ENCODE data around the gene C10orf90.
"Not testable (repeated sequence)": the region's sequence is repeated elsewhere in the genome, so short reads cannot be mapped to it uniquely, and the experiment has no call there.

C10orf90 gene

DNA sequence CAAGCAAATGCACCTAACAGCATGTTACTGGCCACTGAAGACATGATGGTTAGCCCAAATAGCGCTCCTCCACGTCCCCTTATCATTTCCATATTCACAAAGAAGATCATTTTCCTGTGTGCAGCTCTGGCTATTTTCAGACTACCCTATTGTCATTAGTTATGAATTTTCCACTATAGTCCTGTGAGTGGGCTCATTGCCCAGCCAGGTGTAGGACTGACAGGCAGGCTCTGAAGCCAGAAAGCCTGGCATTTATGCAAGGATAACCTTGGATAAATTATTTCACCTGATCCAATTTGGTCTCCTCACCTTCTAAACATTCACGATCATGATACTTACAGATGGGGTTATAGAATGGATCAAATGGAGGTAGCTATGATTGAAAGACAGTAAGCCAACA is 104.6 kb downstream of the C10orf90 start:
- H3K9me3 ChIP-seq (ENCODE audit: low read depth, low read length), result no peaks in the 10 kb centered on the region
- no peak for DNase-seq (ENCODE audit: low read depth, low spot score)
- no peak for TF ChIP-seq EZH2 (IDR thresholded peaks at IDR 0.05)
- no peak for TF ChIP-seq POLR2AphosphoS5 (IDR thresholded peaks at IDR 0.05; ENCODE audit: borderline replicate concordance, low read depth, low read length)
- no peak overlapping the region for H3K27ac ChIP-seq
- no peaks in the 10 kb centered on the region for H3K36me3 ChIP-seq (ENCODE audit: insufficient read depth, low read length)
- no peak overlapping the region for H3K9ac ChIP-seq (ENCODE audit: insufficient read length)
- H3K4me3 ChIP-seq, result no peak overlapping the region

DNA sequence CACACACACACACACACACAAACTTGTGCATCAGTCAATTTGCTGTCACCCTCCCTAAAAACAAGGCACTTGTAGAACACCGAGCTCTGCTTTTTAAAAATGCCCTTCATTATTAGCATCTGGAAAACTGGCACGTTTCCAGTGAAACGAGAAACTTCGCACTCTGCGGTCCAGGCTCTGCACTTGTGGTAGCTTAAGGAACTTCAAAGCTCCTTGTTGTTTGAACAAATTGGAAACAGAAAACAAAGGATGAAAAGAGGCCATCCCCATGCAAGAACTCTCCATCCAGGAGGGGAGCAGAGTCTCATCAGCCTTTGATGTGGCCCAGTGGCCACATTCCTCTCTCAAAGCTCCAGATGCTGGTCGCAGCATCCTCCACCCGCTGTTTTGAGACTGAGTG is 105.1 kb downstream of the C10orf90 start:
- no peaks in the 10 kb centered on the region for H3K36me3 ChIP-seq (ENCODE audit: insufficient read depth, low read length)
- TF ChIP-seq POLR2AphosphoS5 (IDR thresholded peaks at IDR 0.05; ENCODE audit: borderline replicate concordance, low read depth, low read length) (no peak), FOXP2 (optimal IDR thresholded peaks at IDR 0.05; ENCODE audit: control extremely low read depth, extremely low read length, insufficient read depth) (no peak), EZH2 (IDR thresholded peaks at IDR 0.05) (no peak)
- no peak overlapping the region for H3K4me3 ChIP-seq
- no peaks in the 10 kb centered on the region for H3K9me3 ChIP-seq (ENCODE audit: low read depth, low read length)
- DNase-seq (ENCODE audit: low read depth, low spot score), result no peak
- no peak overlapping the region for H3K27ac ChIP-seq
- H3K9ac ChIP-seq (ENCODE audit: insufficient read length), result no peak overlapping the region

DNA sequence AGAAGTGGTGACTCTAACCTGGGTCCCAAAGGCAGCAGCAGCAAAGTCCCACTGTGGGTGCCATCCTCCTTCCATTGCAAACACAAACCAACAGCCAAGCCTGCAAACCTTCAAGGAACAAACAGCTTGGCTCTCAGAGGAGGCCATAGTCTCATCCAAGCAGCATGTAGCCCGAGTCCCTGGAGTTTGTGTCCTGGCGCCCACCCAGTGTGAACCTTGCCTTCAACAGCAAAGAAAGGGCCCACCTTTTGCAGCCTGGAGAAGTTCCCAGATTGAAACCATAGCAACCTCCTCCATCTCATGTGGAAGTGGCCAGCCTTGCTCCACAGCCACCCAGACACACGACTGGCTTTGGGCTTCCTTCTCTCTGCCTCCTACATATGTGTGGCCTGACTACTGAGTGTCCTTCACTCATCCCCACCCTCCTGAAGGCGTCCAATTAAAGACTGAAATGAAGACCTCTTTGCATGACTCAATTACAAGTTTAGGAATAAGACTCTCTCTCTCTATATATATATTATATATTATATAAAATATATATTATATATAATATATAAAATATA is 106.1 kb downstream of the C10orf90 start:
- no peaks in the 10 kb centered on the region for H3K9me3 ChIP-seq (ENCODE audit: low read depth, low read length)
- no peaks in the 10 kb centered on the region for H3K36me3 ChIP-seq (ENCODE audit: insufficient read depth, low read length)
- H3K9ac ChIP-seq (ENCODE audit: insufficient read length), result no peak overlapping the region
- H3K27ac ChIP-seq, result no peak overlapping the region
- H3K4me3 ChIP-seq, result no peak overlapping the region
- TF ChIP-seq FOXP2 (optimal IDR thresholded peaks at IDR 0.05; ENCODE audit: control extremely low read depth, extremely low read length, insufficient read depth), result no peak
- no peak for TF ChIP-seq EZH2 (IDR thresholded peaks at IDR 0.05)
- no peak for TF ChIP-seq POLR2AphosphoS5 (IDR thresholded peaks at IDR 0.05; ENCODE audit: borderline replicate concordance, low read depth, low read length)
- no peak for DNase-seq (ENCODE audit: low read depth, low spot score)

DNA sequence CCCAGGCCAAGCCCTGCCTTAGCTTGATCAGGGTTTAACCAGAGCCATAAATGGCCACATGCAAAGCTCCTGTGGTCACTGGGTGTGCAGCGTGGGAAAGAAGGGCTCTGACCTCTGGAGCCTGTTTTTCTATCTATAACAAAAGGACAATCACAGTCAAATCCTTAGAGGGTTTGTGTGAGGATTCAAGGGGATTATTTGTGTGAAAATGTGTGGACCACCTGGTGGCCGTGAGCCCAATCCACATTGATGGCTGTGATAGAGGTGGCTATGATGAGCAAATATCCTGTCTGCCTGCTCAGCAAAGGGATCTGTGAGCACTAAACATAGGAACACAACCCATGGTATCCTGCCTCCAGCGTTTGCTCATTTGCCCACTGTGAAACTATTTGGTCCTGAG is 107.1 kb downstream of the C10orf90 start:
- Histone ChIP-seq H3K27ac (no peak overlapping the region), H3K9ac (ENCODE audit: insufficient read length) (no peak overlapping the region), H3K36me3 (ENCODE audit: insufficient read depth, low read length) (no peaks in the 10 kb centered on the region), H3K9me3 (ENCODE audit: low read depth, low read length) (no peaks in the 10 kb centered on the region), H3K4me3 (no peak overlapping the region)
- no peak for DNase-seq (ENCODE audit: low read depth, low spot score)
- TF ChIP-seq POLR2AphosphoS5 (IDR thresholded peaks at IDR 0.05; ENCODE audit: borderline replicate concordance, low read depth, low read length), result no peak
- TF ChIP-seq FOXP2 (optimal IDR thresholded peaks at IDR 0.05; ENCODE audit: control extremely low read depth, extremely low read length, insufficient read depth), result no peak
- TF ChIP-seq EZH2 (IDR thresholded peaks at IDR 0.05), result no peak

DNA sequence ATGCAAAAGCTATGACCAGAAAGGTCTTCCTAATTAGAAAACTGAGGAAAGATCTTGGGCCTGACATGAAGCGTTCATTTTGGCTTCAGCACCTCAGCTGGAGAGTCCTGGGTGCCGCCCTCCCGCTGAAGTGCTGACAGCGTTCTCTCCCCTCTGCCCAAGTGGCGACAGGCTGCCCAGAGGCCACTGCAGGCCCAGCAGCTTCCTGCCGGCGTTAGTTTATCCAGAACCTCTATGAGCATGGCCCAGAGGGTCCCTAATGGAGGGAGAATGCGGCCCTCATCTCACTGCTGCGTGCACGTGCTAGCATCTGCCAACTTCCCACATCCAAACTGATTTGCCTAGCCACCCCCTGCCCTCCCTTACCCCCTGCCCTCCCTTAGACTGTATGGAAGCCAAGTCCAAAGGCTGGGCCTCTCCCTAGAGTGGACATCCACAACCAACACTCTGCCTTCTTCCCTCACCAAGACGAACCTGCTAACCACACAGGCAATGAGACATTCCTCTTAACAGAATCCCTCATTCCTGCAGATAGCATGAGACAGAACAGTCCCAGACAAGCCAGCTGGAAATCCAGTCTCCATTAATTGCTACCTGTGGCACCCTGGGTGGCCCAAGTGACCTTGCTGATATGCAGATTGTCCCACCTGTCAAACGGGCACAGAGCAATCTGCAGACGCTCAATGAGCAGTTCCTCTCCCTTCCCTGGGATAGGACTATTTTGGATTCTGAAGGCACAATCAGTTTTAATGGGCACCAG is 108.4 kb downstream of the C10orf90 start:
- Histone ChIP-seq H3K27ac (no peak overlapping the region), H3K4me3 (no peak overlapping the region), H3K36me3 (ENCODE audit: insufficient read depth, low read length) (no peaks in the 10 kb centered on the region), H3K9me3 (ENCODE audit: low read depth, low read length) (no peaks in the 10 kb centered on the region), H3K9ac (ENCODE audit: insufficient read length) (no peak overlapping the region)
- no peak for TF ChIP-seq POLR2AphosphoS5 (IDR thresholded peaks at IDR 0.05; ENCODE audit: borderline replicate concordance, low read depth, low read length)
- DNase-seq (ENCODE audit: low read depth, low spot score), result no peak

DNA sequence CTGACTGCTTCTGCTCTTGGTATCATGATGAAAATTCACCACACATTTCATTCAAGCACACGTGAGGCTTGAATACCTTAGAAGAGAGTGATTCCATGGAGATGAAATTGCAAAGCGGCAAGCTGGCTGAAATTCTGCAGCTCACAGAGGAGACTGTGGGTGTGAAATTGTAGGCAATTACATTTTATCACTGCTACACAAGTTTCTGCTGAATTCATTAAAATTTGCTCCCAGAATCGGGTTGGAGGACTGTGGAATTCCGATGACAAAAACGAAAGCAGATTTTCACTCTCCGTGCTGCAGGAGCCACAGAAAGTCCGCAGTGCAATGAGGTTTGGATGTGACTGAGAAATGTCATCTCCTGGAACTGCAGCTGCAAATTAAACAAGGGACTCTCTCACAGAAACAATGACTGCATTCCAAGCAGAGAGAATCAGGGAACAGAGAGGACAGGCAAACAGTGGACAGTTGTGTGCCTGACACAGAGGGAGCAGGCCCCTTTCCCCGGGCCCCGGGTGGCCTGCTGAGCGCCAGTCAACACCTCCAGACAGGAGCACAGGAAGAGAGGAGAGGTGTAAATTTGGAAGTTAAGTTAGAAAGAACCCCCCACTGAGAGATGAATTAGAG is 109.1 kb downstream of the C10orf90 start:
- no peak for TF ChIP-seq FOXP2 (optimal IDR thresholded peaks at IDR 0.05; ENCODE audit: control extremely low read depth, extremely low read length, insufficient read depth)
- TF ChIP-seq EZH2 (IDR thresholded peaks at IDR 0.05), result no peak
- no peak for TF ChIP-seq POLR2AphosphoS5 (IDR thresholded peaks at IDR 0.05; ENCODE audit: borderline replicate concordance, low read depth, low read length)
- Histone ChIP-seq H3K27ac (no peak overlapping the region), H3K9ac (ENCODE audit: insufficient read length) (no peak overlapping the region), H3K4me3 (no peak overlapping the region), H3K9me3 (ENCODE audit: low read depth, low read length) (no peaks in the 10 kb centered on the region), H3K36me3 (ENCODE audit: insufficient read depth, low read length) (no peaks in the 10 kb centered on the region)
- DNase-seq (ENCODE audit: low read depth, low spot score), result no peak

DNA sequence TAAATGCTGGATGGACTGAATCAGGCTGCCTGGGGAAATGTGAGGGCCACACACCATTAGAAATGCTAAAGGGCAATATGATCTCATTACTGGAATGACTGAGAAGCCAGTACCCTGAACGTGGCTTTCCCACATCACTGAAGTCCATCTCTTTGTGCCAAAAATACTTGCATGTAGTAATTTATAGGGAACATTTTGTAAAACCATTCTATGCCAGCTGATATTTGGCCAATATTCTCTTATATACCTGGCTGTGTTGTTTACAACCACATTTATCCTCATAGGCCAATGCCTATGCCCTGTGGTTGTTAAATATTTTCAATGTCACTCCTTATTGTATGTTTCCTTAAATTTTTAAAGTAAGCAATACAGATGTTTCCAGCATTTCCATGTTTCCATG is 111.6 kb downstream of the C10orf90 start:
- Histone ChIP-seq H3K36me3 (ENCODE audit: insufficient read depth, low read length) (no peaks in the 10 kb centered on the region), H3K9me3 (ENCODE audit: low read depth, low read length) (no peaks in the 10 kb centered on the region), H3K4me3 (no peak overlapping the region), H3K9ac (ENCODE audit: insufficient read length) (no peak overlapping the region), H3K27ac (no peak overlapping the region)
- no peak for DNase-seq (ENCODE audit: low read depth, low spot score)
- TF ChIP-seq FOXP2 (optimal IDR thresholded peaks at IDR 0.05; ENCODE audit: control extremely low read depth, extremely low read length, insufficient read depth), result no peak
- no peak for TF ChIP-seq EZH2 (IDR thresholded peaks at IDR 0.05)

DNA sequence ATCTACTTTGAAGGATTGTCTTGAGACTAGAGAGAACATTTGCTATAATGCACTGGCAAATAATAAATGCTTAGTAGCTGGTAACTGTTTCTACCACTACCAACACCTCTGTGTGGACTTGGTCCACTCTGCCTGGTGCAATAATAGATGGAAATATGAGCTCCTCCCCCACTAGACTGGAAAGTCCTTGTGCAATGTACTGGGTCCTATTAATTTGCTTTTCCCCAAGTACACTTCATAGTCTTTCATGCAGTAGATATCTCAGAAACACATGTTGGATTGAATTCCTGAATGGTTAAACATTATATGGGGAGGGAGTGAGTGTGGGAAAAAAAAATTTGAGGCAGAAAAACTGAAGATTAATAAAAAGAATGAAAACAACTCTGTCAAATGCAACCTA is 119.3 kb downstream of the C10orf90 start:
- Histone ChIP-seq H3K9me3 (ENCODE audit: low read depth, low read length) (no peaks in the 10 kb centered on the region), H3K9ac (ENCODE audit: insufficient read length) (no peak overlapping the region), H3K4me3 (no peak overlapping the region), H3K27ac (no peak overlapping the region), H3K36me3 (ENCODE audit: insufficient read depth, low read length) (no peaks in the 10 kb centered on the region)
- TF ChIP-seq EZH2 (IDR thresholded peaks at IDR 0.05) (no peak), POLR2AphosphoS5 (IDR thresholded peaks at IDR 0.05; ENCODE audit: borderline replicate concordance, low read depth, low read length) (no peak)
- no peak for DNase-seq (ENCODE audit: low read depth, low spot score)

DNA sequence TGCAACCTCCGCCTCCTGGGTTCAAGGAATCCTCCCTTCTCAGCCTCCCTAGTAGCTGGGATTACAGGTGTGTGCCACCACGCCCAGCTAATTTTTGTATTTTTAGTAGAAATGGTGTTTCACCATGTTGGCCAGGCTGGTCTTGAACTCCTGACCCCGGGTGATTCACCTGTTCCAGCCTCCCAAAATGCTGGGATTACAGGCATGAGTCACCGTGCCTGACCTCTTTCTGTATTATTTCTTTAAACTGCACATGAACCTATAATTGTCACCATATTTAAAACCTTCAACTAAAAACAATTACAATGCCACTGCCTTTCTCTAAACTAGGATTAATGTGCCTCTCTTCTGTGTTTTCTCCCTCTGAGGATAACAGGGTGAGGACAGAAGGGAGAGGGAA is 119.9 kb downstream of the C10orf90 start:
- H3K4me3 ChIP-seq; H3K9ac ChIP-seq (ENCODE audit: insufficient read length); DNase-seq (ENCODE audit: low read depth, low spot score); H3K36me3 ChIP-seq (ENCODE audit: insufficient read depth, low read length); H3K27ac ChIP-seq; H3K9me3 ChIP-seq (ENCODE audit: low read depth, low read length): not testable (repeated sequence)
